Gastroesophageal sphincter (tissue), 3 donors: ENCODE data around the gene CAPZA2.

Source experiments
- CTCF ChIP-seq, 4 experiments: fragments of 200-600 bp in 2 of 4; fragments of 450-650 bp in 2 of 4; sonication (generic) in 1 of 4; IDR thresholded peaks; one replicate each; pipeline ENCODE4 v1.5.1; 2017 to 2019; ENCODE audit warnings: antibody characterized with exemption in 4 of 4, mild to moderate bottlenecking in 2 of 4, moderate library complexity in 2 of 4
- EP300 ChIP-seq: sonication (generic); formaldehyde crosslinking; IDR thresholded peaks from one replicate; pipeline ENCODE4 v1.6.1; 2017; ENCODE audit warnings: antibody characterized with exemption, mild to moderate bottlenecking
- POLR2A ChIP-seq, 2 donors: fragments of 450-650 bp; IDR thresholded peaks; one replicate each; pipeline ENCODE4 v1.6.1; 2017; ENCODE audit warnings: antibody characterized with exemption in 2 of 2, mild to moderate bottlenecking in 2 of 2, moderate library complexity in 1 of 2
- POLR2AphosphoS5 ChIP-seq: sonication (generic); formaldehyde crosslinking; IDR thresholded peaks from one replicate; pipeline ENCODE4 v1.6.1; 2017; ENCODE audit warnings: antibody characterized with exemption

DNA sequence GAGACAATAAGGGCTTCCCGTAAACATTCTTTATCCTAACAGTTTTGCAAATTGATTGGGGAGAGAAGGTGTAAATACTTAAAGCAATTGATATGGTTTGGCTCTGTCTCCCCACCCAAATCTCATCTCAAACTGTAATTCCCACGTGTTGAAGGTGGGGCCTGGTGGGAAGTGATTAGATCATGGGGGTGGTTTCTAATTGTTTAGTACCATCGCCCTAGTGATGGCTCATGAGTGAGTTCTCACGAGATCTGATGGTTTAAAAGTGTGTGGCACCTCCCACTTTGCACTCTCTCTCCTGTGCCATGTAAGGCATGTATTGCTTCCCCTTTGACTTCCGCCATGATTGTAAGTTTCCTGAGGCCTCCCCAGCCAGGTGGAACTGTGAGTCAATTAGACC, 22.1 kb upstream of the CAPZA2 start:
- TF ChIP-seq POLR2A (IDR thresholded peaks at IDR 0.05) = no peak
- TF ChIP-seq CTCF (IDR thresholded peaks at IDR 0.05) = no peak
- TF ChIP-seq POLR2AphosphoS5 = no peak
- TF ChIP-seq EP300 = no peak
